ENCODE data around the gene TTYH3.

The TTYH3 gene

GRCh38 chr7:2617325-2617905 lies 14.4 kb upstream of the TTYH3 start:
- no peak for TF ChIP-seq NFIC (IDR thresholded peaks at IDR 0.05)
- no peak for TF ChIP-seq TEAD4 (IDR thresholded peaks at IDR 0.05)
- no peak for TF ChIP-seq TCF12 (IDR thresholded peaks at IDR 0.05; ENCODE audit: low read depth)
- no peak for TF ChIP-seq YY1 (IDR thresholded peaks at IDR 0.05; ENCODE audit: low read depth)
- TF ChIP-seq USF1 (IDR thresholded peaks at IDR 0.05) = no peak
- TF ChIP-seq CREB1 (IDR thresholded peaks at IDR 0.05; ENCODE audit: low read depth) = no peak
- TF ChIP-seq EP300 (IDR thresholded peaks at IDR 0.05; ENCODE audit: borderline replicate concordance) = no peak
- TF ChIP-seq REST (IDR thresholded peaks at IDR 0.05; ENCODE audit: low read depth) = no peak
- TF ChIP-seq RAD21 (IDR thresholded peaks at IDR 0.05; ENCODE audit: low read depth) = no peak
- TF ChIP-seq EGR1 (IDR thresholded peaks at IDR 0.05) = no peak
- no peak for TF ChIP-seq CEBPB (IDR thresholded peaks at IDR 0.05)
- TF ChIP-seq ZBTB7A (IDR thresholded peaks at IDR 0.05; ENCODE audit: low read depth) = no peak
- no peak for TF ChIP-seq FOXM1 (IDR thresholded peaks at IDR 0.05; ENCODE audit: borderline replicate concordance, low read depth)
- no peak for TF ChIP-seq TAF1 (IDR thresholded peaks at IDR 0.05; ENCODE audit: low read depth)
- TF ChIP-seq, protein P1, sequence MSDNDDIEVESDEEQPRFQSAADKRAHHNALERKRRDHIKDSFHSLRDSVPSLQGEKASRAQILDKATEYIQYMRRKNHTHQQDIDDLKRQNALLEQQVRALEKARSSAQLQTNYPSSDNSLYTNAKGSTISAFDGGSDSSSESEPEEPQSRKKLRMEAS (IDR thresholded peaks at IDR 0.05) = no peak

DNA sequence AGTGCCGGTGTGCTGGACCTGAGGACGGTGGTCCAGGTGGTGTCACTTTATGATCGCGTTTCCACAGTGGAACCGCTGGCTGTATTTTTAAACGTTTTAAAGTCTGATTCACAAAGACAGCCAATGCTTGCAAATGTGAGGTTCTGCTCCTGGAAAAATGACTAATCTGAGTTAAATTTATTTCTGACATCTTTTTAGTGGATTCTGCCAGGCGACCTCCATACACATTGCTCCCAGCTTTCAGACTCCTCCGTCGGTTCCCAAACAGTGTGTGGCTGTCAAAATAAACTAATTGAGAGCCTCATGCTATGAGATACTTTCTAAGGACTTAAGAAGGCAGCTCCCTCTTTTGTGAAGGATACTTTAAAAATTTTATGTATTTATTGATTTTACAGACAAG lies 12.7 kb upstream of the TTYH3 start:
- TF ChIP-seq FOXM1 (IDR thresholded peaks at IDR 0.05; ENCODE audit: borderline replicate concordance, low read depth) = no peak
- TF ChIP-seq YY1 (IDR thresholded peaks at IDR 0.05; ENCODE audit: low read depth) = no peak
- TF ChIP-seq TCF12 (IDR thresholded peaks at IDR 0.05; ENCODE audit: low read depth) = no peak
- TF ChIP-seq CEBPB (IDR thresholded peaks at IDR 0.05) = no peak
- TF ChIP-seq, protein P1 (IDR thresholded peaks at IDR 0.05) = no peak

DNA sequence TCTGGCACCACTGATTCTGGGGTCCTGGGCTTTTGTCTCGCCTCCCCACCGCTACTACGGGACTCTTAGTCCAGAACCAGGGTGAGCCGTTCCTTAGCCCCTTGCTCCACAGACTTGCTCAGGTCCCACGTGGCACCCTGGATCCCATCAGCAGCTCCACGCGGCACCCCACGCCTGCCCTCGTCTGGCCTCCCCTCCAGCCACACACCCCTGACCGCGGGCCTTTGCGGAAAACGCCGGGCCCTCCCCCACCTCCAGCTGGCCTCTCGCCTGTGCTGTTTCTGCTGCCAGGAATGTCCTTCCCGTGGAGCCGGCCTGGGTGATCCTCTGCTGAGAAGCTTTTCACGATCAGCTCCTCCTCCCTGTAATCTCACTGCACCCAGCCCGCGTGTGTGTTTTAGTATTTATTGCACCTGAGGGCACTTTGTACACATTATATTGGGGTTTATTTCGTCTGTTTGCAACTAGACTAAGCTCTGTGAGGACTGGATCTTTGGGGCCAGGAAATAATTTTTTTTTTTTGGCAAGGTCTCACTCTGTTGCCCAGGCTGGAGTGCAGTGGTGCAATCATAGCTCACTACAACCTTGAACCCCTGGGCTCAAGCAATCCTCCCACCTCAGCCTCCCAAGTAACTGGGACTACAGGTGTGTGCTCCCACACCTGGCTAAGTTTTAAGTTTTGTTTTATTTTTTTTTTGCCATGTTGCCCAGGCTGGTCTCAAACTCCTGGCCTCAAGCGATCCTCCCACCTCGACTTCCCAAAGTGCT lies 10.5 kb upstream of the TTYH3 start:
- peak; percentile 46; the same call in 1 of the 2 replicates for TF ChIP-seq TCF12 (IDR thresholded peaks at IDR 0.05; ENCODE audit: low read depth)
- no peak for TF ChIP-seq EP300 (IDR thresholded peaks at IDR 0.05; ENCODE audit: borderline replicate concordance)
- TF ChIP-seq TEAD4 (IDR thresholded peaks at IDR 0.05) = peak; percentile 59
- peak; percentile 41; the same call in 1 of the 2 replicates for TF ChIP-seq NFIC (IDR thresholded peaks at IDR 0.05)
- no peak for TF ChIP-seq CEBPB (IDR thresholded peaks at IDR 0.05)
- no peak for TF ChIP-seq FOXM1 (IDR thresholded peaks at IDR 0.05; ENCODE audit: borderline replicate concordance, low read depth)
- TF ChIP-seq, protein P1 (IDR thresholded peaks at IDR 0.05) = peak; percentile 43; the same call in 1 of the 2 replicates
- TF ChIP-seq ZBTB7A (IDR thresholded peaks at IDR 0.05; ENCODE audit: low read depth) = no peak
- no peak for TF ChIP-seq CREB1 (IDR thresholded peaks at IDR 0.05; ENCODE audit: low read depth)
- no peak for TF ChIP-seq YY1 (IDR thresholded peaks at IDR 0.05; ENCODE audit: low read depth)
- no peak for TF ChIP-seq TAF1 (IDR thresholded peaks at IDR 0.05; ENCODE audit: low read depth)

GRCh38 chr7:2621948-2622640 lies 9.7 kb upstream of the TTYH3 start:
- TF ChIP-seq EP300 (IDR thresholded peaks at IDR 0.05; ENCODE audit: borderline replicate concordance) (0 out of 2 replicates have a peak, but pooled peaks have one; percentile 32), NFIC (IDR thresholded peaks at IDR 0.05) (peak; percentile 76), RAD21 (IDR thresholded peaks at IDR 0.05; ENCODE audit: low read depth) (no peak), TEAD4 (IDR thresholded peaks at IDR 0.05) (0 out of 2 replicates have a peak, but pooled peaks have one; percentile 19), YY1 (IDR thresholded peaks at IDR 0.05; ENCODE audit: low read depth) (no peak), ZBTB7A (IDR thresholded peaks at IDR 0.05; ENCODE audit: low read depth) (peak; percentile 81), TCF12 (IDR thresholded peaks at IDR 0.05; ENCODE audit: low read depth) (0 out of 2 replicates have a peak, but pooled peaks have one; percentile 17)

- TF ChIP-seq CREB1 (IDR thresholded peaks at IDR 0.05; ENCODE audit: low read depth) (no peak), EGR1 (IDR thresholded peaks at IDR 0.05) (no peak), USF1 (IDR thresholded peaks at IDR 0.05) (no peak), CEBPB (IDR thresholded peaks at IDR 0.05) (no peak), NFIC (IDR thresholded peaks at IDR 0.05) (no peak), TCF12 (IDR thresholded peaks at IDR 0.05; ENCODE audit: low read depth) (no peak), REST (IDR thresholded peaks at IDR 0.05; ENCODE audit: low read depth) (no peak), TEAD4 (IDR thresholded peaks at IDR 0.05) (no peak), FOXM1 (IDR thresholded peaks at IDR 0.05; ENCODE audit: borderline replicate concordance, low read depth) (no peak), EP300 (IDR thresholded peaks at IDR 0.05; ENCODE audit: borderline replicate concordance) (no peak), RAD21 (IDR thresholded peaks at IDR 0.05; ENCODE audit: low read depth) (no peak)
- TF ChIP-seq, protein P1 (IDR thresholded peaks at IDR 0.05) = no peak
Observed at GRCh38 chr7:2622869-2623697, 8.7 kb upstream of the TTYH3 start.
